Endothelial cell (in vitro differentiated cells): ENCODE data around the gene NRXN3. TPM values are rescaled to one million over a fixed set of nuclear protein-coding genes. Genes with fewer than 3 reads are reported as not detected.

Experiments used
- DNase-seq: peaks from one replicate; pipeline ENCODE4 v3.0.0; 2021; ENCODE audit warnings: low spot score
- H3K27ac Mint-ChIP-seq: one replicate; pipeline ENCODE4 v1.8.0; 2021; ENCODE audit warnings: mixed read lengths, inconsistent platforms; ENCODE audit not compliant: unreplicated experiment
- H3K27me3 Mint-ChIP-seq: one replicate; pipeline ENCODE4 v1.8.0; 2021; ENCODE audit warnings: mild to moderate bottlenecking, moderate library complexity, mixed read lengths, inconsistent platforms; ENCODE audit not compliant: unreplicated experiment
- H3K36me3 Mint-ChIP-seq: one replicate; pipeline ENCODE4 v1.8.0; 2021; ENCODE audit warnings: mild to moderate bottlenecking, low read depth, mixed read lengths, inconsistent platforms; ENCODE audit not compliant: unreplicated experiment
- H3K4me1 Mint-ChIP-seq: one replicate; pipeline ENCODE4 v1.8.0; 2021; ENCODE audit warnings: mild to moderate bottlenecking, mixed read lengths, inconsistent platforms; ENCODE audit not compliant: unreplicated experiment
- H3K4me3 Mint-ChIP-seq: one replicate; pipeline ENCODE4 v1.8.0; 2021; ENCODE audit warnings: mild to moderate bottlenecking, mixed read lengths, inconsistent platforms; ENCODE audit not compliant: unreplicated experiment
- H3K9me3 Mint-ChIP-seq: one replicate; pipeline ENCODE4 v1.8.0; 2021; ENCODE audit warnings: mixed read lengths, inconsistent platforms; ENCODE audit not compliant: unreplicated experiment
- CTCF ChIP-seq: fragments of 200-600 bp; sonication (generic); IDR thresholded peaks from one replicate; pipeline ENCODE4 v1.5.0; 2021; ENCODE audit warnings: antibody characterized with exemption; ENCODE audit not compliant: unreplicated experiment
- total RNA-seq: library from RNA; stranded (reverse); fragmentation: NEBNext Ultra II Directional; extraction: Animal tissue kit (Norgen Biotek cat#: 25700); gene quantifications from one replicate; pipeline ENCODE4 v1.2.1, GENCODE V29; 2021; ENCODE audit not compliant: unreplicated experiment

Gene NRXN3
- total RNA-seq, 1 donor from 2014 or later = 2.3 TPM

DNA sequence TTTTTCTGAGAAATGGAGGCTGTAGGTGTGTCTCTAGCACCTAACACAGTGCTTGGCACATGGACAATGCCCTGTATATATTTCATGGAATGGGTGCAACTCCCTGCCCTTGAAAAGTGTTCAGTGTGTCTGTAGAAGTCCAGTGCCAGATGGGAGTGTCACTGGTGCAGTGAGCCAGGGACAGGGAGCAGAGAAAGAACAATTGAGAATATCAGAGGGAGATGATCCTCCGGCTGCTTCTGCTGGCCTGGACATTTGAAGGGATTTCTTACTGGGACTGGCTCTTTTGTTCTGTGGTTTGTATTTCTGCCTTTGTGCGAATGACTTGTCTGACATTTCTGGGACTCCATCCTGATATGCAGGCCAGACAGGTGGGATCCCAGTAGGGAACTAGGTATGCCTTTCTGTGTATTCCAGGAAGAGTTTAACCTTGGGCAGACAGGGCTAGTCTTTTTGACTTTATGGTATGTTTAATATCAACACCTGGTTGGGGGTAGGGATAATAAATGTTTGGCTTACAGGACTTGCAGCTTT is 328.0 kb downstream of the NRXN3 start:
- no peaks in the 10 kb centered on the region for H3K9me3 Mint-ChIP-seq

DNA sequence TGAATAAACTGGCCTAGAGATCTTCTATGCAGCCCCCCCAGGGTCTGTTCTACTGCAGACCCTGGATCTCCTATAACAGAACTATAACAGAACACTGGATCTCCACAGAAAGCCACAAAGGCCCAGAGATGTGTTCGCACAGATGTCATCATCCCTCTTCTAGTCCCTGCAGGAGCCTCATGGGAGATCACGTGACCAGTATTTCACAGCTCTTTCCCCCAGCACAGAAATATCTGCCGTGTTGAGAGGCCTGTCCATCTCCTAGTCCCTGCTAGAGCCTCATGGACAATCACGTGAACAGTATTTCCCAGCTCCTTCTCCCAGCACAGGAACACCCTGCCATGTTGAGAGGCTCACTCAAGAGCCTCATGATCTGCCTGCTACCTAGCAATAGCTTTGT is 331.7 kb downstream of the NRXN3 start:
- H3K27ac Mint-ChIP-seq = no peak overlapping the region
- no peak overlapping the region for H3K4me3 Mint-ChIP-seq
- H3K4me1 Mint-ChIP-seq = no peaks in the 10 kb centered on the region
- no peak for DNase-seq
- peaks cover 3% of the 10 kb centered on the region for H3K27me3 Mint-ChIP-seq
- H3K36me3 Mint-ChIP-seq = no peaks in the 10 kb centered on the region
- no peak for TF ChIP-seq CTCF
- no peaks in the 10 kb centered on the region for H3K9me3 Mint-ChIP-seq

More for the DNA sequence above, 328.0 kb downstream of the NRXN3 start:
- no peaks in the 10 kb centered on the region for H3K4me1 Mint-ChIP-seq
- no peak for TF ChIP-seq CTCF
- H3K36me3 Mint-ChIP-seq = no peaks in the 10 kb centered on the region
- no peak overlapping the region for H3K27ac Mint-ChIP-seq
- H3K27me3 Mint-ChIP-seq = peaks cover 3% of the 10 kb centered on the region
- no peak for DNase-seq
- H3K4me3 Mint-ChIP-seq = no peak overlapping the region

DNA sequence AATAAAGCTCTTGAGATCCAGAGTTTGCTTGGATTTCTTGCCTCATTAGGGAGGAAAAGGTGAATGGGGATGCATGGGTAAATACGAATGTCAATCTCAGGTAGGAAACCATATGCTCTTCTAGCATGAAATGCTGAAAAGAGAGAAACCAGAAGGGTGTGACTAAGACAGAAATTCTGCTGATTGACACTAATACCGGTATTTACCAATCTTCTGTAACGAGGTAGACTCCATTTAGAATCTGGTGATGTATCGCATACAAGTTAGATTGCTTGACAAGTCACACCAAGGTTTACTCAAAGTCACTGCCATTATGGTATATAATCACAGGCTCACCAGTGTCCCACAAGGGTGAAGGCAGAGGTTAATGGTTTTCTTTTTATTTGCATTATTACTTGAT is 337.9 kb downstream of the NRXN3 start:
- no peak overlapping the region for H3K4me3 Mint-ChIP-seq

DNA sequence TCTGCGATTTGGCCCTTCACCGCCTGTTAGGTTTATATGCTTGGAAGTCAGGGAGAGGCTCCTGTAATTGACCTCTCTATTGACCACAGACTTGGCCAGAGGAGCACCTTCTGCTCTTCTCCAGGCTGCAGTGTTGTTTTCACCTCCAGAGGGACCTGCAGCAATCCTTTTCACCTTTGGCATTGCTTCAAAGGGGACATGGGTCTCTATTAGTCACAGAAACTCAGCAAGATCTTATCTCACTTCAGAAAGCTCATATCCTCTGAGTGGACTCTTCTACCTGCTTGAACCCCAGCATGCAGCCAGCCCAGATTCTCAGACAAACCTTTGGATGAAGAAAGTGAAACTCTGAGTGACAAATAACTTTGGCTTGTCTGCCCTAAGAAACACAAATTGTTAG is 339.3 kb downstream of the NRXN3 start:
- no peak for TF ChIP-seq CTCF
- H3K4me3 Mint-ChIP-seq = no peak overlapping the region
- H3K4me1 Mint-ChIP-seq = peaks cover 15% of the 10 kb centered on the region
- no peaks in the 10 kb centered on the region for H3K27me3 Mint-ChIP-seq
- H3K9me3 Mint-ChIP-seq = no peaks in the 10 kb centered on the region
- DNase-seq = no peak
- no peak overlapping the region for H3K27ac Mint-ChIP-seq
- H3K36me3 Mint-ChIP-seq = no peaks in the 10 kb centered on the region

More for the DNA sequence above, 337.9 kb downstream of the NRXN3 start:
- Mint-ChIP-seq H3K27me3 (no peaks in the 10 kb centered on the region), H3K4me1 (peaks cover 12% of the 10 kb centered on the region), H3K9me3 (no peaks in the 10 kb centered on the region), H3K36me3 (no peaks in the 10 kb centered on the region), H3K27ac (no peak overlapping the region)
- TF ChIP-seq CTCF = no peak
- DNase-seq = no peak

DNA sequence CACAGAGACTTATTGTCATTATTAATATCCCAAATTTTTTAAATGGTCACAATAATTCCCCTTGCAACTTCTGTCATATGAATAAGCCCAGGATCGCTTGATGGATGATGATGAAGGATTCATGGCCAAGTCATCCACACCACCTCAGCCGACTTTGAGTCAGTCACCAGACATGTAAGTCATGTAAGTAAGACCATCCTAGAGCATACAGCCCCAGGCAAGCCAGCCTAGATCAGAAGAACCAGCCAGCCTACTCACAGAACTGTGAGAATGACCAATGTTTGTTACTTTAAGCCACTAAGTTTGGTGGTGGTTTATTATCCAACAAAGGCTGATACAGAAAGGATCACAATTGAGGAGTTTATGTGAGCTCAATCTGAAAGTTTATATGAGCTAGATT is 341.8 kb downstream of the NRXN3 start:
- H3K4me3 Mint-ChIP-seq = no peak overlapping the region
- no peak overlapping the region for H3K27ac Mint-ChIP-seq
- peaks cover 15% of the 10 kb centered on the region for H3K4me1 Mint-ChIP-seq
- H3K9me3 Mint-ChIP-seq = no peaks in the 10 kb centered on the region
- no peaks in the 10 kb centered on the region for H3K36me3 Mint-ChIP-seq
- H3K27me3 Mint-ChIP-seq = no peaks in the 10 kb centered on the region
- DNase-seq = no peak
- TF ChIP-seq CTCF = no peak
